ENCODE measurements around the gene CDK10.
"Not testable (repeated sequence)": the region's sequence is repeated elsewhere in the genome, so short reads cannot be mapped to it uniquely, and the experiment has no call there.

The CDK10 gene

GRCh38 chr16:89668790-89669158, 17.7 kb upstream of the CDK10 start:
- DNase-seq (ENCODE audit: low read depth): no peak

- no peak for DNase-seq (ENCODE audit: low read depth)
These were observed 16.7 kb upstream of the CDK10 start for GRCh38 chr16:89669755-89670154.

GRCh38 chr16:89670496-89671431, 15.7 kb upstream of the CDK10 start:
- no peak for DNase-seq (ENCODE audit: low read depth)

GRCh38 chr16:89671565-89671964, 14.9 kb upstream of the CDK10 start:
- not testable (repeated sequence) for DNase-seq (ENCODE audit: low read depth)

- DNase-seq (ENCODE audit: low read depth): no peak
These were observed 14.1 kb upstream of the CDK10 start for GRCh38 chr16:89672177-89672941.

GRCh38 chr16:89678258-89678657, 8.2 kb upstream of the CDK10 start:
- DNase-seq (ENCODE audit: low read depth): no peak

- no peak for DNase-seq (ENCODE audit: low read depth)
These were observed 573 bp upstream of the CDK10 start for GRCh38 chr16:89685916-89686315.

- DNase-seq (ENCODE audit: low read depth): no peak
These were observed 827 bp downstream of the CDK10 start for GRCh38 chr16:89687092-89687940.

GRCh38 chr16:89688395-89688794, 1.9 kb downstream of the CDK10 start:
- no peak for DNase-seq (ENCODE audit: low read depth)

- DNase-seq (ENCODE audit: low read depth): no peak
These were observed 2.7 kb downstream of the CDK10 start for GRCh38 chr16:89689142-89689541.

- not testable (repeated sequence) for DNase-seq (ENCODE audit: low read depth)
These were observed 3.1 kb downstream of the CDK10 start for GRCh38 chr16:89689621-89690020.

- DNase-seq (ENCODE audit: low read depth): no peak
These were observed 4.0 kb downstream of the CDK10 start for GRCh38 chr16:89690392-89690901.

GRCh38 chr16:89691231-89691985, 4.9 kb downstream of the CDK10 start:
- no peak for DNase-seq (ENCODE audit: low read depth)

GRCh38 chr16:89691986-89692569, 5.6 kb downstream of the CDK10 start:
- no peak for DNase-seq (ENCODE audit: low read depth)

GRCh38 chr16:89693289-89693731, 6.8 kb downstream of the CDK10 start:
- DNase-seq (ENCODE audit: low read depth): no peak

GRCh38 chr16:89693931-89694783, 7.7 kb downstream of the CDK10 start:
- no peak for DNase-seq (ENCODE audit: low read depth)

- DNase-seq (ENCODE audit: low read depth): not testable (repeated sequence)
These were observed 8.2 kb downstream of the CDK10 start for GRCh38 chr16:89694784-89695085.

- no peak for DNase-seq (ENCODE audit: low read depth)
These were observed 8.8 kb downstream of the CDK10 start for GRCh38 chr16:89695086-89695874.
